D341Med (cell line): ENCODE measurements around the gene XIRP1.
A peak's percentile ranks its signal among the peaks of the same experiment; 100 is the strongest.
"Not testable (repeated sequence)": the region's sequence is repeated elsewhere in the genome, so short reads cannot be mapped to it uniquely, and the experiment has no call there.

Experiments used
- DNase-seq: peaks from one replicate; pipeline ENCODE4 v3.0.0; 2012; ENCODE audit warnings: low spot score

Gene XIRP1

DNA sequence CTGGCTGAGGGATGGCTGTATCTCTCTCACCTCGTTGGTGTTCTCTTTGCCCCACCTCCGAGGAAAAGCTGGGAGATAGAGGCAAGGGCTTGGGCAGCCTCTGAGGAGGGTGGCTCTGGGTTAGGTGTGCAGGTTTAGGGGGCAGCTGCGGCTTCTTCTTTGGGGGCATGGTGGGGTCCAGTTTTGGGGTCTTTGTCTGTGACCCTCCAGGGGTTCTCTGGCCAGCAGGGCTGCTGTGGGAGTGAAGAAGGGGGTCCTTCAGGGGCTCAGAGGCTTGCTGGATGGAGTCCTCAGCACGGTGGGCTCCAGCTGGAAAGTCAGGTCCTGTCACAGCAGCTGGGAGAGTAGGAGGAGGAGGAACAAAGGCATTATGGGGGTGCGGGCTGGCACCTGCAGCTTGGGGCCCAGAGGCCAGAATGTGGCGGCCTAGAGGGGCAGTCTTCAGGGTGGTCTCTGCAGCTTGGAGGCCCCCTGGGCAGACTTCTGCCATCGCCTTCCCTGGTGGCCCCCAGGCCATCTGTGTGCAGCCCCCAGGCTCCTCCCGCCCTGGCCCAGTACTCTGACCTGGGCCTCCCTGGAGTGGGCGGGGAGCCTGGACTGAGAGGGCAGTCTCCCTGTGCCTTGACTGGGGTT, 7.0 kb downstream of the XIRP1 start:
- DNase-seq = no peak

DNA sequence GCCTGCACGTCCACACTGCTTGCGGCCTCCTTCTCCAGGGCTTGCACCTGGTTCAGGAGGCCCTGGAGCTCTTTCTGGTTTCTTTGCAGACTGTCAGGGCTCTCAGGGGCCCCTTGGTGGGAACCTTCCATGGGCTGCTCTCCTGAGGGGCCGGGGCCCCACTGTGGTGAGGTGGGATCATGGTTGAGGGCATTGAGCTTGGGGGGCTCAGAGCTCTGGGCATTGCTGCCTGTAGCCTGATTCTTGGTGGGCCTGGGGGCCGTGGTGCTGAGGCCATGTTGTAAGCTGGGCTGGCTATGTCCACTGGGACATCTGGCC, 7.5 kb downstream of the XIRP1 start:
- no peak for DNase-seq

DNA sequence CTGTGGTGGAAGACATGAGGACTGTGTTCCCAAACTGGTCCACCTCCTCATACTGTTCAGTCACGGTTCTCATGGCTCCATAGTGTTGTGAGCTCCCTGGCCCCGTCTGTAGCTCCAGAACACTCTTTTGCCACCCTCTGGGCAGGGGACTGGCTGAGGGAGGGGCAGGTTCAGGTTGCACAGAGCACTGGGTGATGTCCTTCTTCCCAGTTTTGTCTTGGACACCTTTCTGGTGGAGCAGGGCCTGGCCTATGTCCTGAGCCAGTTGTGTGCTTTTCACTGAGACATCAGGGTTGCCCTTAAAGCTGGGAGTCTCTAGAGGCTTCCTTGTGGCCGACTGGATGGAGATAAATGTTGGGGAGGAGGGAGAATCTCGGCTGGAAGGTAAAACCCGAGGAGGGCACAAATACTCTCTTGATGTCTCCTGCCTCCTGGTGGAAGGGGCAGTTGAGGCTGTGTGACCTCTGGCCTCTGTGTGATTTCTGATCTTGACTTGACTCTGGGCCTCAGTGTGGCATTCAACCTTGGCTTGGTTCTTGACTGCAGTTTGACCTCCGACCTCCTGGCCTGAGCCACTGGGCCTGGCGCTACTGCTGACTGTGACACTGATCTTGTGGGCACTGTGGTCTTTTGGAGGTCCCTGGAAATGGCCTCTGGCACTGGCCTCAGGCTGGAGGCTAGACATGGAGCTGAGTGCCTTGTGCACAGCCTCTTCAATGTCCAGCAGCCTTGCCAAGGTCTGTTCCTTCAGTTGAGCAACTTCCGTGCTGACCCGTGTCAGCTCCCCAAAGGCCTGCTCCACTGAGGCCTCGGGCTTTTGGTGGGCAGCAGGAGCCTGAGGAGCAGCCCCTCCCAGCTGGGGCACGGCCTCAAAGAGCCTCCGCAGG, 8.1 kb downstream of the XIRP1 start:
- no peak for DNase-seq

DNA sequence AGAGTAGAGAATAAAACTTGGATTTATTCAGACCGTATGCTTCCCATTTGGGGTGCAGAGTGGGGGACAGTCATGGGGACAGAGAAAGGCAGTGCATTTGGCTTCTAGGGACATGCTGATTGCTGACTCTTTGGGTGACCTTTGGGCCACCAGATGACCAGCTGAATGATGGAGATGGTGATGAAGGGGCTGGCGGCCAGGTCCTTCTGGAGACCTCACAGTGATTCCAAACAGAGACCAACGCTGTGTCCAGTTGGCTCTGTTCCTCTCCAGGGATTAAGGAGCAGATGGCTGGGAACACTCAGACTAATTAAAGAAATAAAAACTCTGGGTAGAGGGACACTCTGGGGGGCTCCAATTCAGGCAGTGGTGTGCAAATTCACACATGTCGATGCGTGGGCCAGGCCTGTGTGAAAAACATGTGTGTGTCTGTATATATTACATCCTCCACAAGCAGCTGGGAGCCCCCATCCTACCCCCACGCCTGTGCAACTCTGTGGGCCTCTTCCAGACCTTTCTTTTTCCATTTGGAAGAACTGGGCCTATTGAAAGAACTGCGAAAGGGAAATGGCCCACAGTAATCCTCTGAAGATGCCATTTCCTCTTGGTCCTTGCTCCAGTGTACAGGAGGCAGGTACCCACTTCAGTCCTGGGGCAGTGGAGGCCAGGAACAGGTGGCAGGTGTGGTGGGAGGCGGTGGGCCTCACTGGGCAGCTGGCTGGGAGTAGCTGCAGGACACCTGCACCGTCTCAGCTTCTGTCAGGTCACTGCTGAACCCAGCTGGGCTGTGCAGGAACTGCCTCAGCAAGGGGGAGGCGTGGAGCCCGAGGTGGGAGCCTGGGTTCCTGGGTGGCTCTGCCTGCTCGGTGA, 8.9 kb downstream of the XIRP1 start:
- no peak for DNase-seq

DNA sequence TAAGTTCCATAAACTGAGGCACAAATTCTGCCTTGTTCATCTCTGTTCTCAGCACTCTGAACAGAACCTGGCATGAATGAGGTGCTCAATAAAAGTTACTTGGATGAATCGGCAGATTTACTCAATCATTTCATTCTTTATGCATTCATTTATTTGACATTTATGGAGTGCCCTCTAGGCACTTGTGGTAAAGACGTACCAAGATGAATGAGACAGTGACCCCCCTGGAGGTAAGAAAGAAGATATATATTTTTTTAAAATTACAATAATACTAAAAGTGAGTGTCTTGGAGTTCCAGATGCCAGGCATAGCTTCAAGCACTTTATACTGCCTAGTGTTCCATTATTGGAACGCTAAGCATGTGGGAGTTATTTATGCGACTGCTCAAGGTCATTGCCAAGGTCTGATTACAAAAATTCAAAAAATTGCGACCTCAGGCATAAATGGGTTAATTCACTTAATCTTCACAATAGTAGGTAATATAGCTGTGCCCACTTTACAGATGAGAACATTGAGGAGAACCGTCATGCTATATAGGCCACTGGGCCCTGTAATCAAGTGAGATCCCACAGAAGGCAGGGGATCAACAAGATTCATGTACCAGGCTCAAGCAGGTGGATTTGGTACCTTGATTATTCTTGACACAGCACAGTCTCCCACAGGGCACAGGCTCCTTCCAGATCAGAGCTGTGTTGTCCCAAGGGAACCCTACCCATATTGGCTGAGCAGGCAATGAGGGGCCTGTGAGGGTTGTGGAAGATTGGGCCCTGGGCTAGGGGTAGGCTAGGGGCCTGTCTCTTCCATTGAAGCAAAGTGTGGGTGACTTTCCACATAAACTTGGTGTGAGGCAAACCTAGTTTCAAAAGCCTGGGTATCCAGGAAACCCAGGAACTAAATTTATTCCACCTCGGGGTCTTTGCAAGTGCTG, 10.7 kb downstream of the XIRP1 start:
- no peak for DNase-seq

DNA sequence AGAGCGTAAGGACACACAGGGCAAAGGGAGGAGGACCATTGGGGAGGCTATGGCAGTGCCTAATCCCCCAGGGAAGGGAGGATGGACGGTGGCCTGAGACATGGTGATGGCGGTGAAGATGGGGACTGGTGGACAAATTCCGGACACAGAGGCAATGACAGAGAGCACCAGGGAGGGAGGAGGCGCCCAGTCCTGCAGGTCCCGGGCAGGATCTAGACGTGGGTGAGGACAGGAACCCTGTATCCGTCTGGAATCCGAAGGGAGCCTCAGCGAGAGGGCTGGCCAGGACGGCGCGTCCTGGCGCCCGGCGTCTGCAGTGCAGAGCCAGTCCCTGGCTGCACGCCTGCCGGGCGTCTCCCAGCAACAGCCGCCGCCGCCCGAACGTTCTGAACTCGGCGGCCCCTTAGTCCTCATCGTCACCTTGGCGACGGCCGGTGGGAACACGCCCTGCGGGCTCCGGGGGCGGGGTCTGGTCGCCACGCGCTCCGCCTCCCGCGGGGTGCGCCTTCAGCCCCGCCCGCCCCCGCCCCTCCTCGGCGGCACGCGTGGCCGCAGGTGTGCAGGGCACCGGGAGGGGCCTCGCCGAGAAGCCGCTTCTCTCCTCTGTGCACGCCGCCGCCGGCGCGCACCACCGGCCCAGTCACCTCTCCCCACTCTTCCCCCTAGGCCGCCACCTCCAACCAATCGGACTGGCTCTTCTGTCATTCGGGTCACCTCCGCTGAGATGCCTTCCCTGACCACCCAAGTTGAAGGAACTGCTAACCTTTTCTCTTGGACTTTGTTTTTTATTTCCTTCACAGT, 11.6 kb downstream of the XIRP1 start:
- DNase-seq = peak; percentile 93

DNA sequence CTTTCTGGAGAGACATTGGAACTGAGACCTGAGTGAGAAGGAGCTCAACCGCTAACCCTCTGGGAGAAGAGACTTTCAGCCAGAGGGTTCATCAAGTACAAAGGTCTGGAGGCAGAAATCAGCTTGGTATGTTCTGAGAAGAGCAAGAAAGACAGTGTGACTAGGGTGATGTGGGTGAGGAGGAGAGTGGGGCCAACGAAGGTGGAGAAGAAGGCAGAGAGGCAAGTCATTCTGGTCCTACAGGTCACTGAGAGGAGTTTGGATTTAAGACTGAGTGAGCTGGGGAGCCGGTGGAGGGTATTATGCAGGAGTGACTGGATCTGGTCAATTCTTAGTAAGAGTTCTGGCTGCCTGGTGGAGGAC, 12.2 kb downstream of the XIRP1 start:
- DNase-seq = no peak

DNA sequence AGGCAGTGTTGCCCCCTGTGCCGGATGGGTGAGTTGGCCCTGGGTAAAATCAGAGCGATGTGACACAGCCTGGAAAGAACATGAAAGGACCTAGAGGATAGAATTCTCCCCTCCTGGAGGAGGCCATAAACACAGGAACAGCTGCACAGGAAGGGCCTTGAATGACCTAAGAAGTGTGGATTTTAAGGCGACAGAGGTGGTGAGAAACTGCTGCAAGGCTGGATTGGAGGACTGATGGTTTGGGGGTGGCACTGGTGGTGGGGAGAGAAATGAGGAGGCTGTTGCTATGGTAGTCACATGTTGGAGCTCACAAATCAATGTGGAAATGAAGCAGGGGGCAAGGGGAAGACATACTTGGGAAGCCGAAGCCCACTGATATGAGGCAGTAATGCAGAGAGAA, 13.8 kb downstream of the XIRP1 start:
- no peak for DNase-seq

DNA sequence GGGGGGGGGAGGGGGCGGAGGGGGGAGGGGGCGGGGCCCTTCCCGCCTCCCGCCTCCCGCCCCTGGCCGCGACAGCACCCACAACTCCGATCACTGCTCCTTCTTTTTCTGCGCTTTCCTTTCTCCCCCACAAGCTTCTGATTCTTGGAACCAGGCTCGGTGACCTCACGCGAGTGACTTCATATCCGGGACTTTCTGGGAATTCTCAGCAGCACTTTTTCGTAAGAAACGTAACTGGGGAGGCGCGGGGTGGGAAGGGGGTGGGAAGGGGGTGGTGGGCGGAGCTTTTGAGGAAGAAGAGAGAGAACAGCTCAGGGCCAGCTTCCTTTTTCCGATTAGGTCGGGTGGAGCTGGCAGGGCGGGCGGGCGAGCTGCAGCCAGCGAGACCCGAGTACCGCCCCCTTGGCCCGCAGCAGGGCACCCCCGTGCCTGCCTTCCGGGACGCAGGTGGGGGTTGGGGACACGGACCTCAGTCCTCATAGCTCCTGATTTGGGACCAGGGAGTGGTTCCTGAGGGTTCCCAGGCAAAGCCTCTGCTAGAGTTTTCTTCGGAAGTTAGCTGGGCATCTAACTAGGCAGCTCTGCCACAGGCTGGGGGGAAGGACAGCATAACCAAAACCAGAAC, 14.6 kb downstream of the XIRP1 start:
- no peak for DNase-seq

DNA sequence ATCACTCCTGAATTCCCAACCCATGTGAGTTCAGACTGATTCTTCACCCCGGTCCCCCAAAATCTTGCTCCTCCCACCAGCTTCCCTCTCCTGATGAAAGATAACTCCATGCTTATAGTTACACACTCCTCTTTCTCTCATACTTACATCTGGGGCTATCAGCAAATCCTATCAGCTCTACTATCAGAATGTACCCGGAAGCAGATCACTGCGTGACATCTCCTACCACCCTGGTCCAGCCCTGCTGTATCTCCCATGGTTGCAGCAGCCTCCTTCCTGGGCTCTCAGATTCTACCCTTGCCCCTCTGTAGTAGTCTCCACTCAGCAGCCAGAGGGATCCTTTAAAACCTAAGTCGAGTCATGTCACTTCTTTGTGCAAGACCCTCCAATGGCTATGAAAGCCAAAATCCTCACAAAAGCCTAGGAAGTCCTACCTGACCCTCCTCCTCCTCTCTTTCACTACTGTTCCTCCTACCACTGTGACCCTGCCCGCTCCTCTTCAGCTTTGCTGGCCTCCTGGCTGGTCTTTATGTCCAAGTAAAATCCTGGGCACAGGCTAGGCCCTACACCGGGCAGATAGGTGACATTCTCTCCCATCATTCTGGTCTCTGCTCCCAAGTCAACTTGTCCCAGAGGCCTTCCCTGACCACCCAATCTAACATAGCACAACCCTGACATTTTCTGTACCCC, 16.2 kb downstream of the XIRP1 start:
- no peak for DNase-seq

DNA sequence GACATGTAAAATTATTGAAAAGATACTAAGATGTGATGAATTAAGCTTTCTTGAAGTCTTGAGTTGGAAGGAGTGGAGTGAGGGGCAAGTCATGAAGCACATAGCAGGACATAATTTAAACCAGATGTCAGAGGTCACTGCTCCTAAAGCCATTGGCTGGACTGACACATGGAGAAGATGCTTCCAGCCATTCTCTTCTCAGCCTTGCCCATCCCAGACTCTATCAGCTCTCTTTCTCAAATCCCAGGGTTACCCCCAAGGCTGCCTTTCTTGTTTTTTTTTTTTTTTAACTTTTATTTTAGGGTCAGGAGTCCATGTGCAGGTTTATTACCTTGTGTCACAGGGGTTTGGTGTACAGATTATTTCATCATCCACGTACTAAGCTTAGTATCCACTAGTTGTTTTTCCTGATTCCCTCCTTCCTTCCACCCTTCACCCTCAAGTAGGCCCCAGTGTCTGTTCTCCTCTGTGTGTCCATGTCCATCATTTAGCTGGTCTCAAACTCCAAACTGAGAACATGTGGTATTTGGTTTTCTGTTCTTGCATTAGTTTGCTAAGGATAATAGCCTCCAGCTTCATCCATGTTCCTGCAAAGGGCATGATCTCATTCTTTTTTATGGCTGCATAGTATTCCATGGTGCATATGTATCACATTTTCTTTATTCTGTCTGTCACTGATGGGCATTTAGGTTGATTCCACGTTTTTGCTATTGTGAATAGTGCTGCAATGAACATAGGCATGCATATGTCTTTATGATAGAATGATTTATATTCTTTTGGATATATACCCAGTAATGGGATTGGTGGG, 18.9 kb downstream of the XIRP1 start:
- no peak for DNase-seq

DNA sequence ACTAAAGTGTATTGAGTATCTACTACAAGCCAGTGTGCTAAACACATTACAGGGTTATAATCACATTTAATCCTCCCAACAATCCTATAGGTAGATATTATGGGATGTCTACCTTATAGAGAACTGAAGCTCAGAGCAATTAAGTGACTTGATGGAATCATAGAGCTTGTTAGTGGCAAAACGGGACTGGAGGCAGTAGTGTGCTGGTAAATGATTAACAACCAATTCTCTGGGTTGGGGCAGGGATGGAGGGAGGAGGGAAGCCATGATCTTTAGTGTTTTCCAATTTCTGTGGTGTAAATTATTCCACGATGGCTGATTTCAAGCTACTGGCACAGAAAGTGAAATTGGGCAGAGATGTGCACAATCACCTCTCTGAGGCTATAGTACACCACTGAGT, 20.5 kb downstream of the XIRP1 start:
- DNase-seq = no peak

DNA sequence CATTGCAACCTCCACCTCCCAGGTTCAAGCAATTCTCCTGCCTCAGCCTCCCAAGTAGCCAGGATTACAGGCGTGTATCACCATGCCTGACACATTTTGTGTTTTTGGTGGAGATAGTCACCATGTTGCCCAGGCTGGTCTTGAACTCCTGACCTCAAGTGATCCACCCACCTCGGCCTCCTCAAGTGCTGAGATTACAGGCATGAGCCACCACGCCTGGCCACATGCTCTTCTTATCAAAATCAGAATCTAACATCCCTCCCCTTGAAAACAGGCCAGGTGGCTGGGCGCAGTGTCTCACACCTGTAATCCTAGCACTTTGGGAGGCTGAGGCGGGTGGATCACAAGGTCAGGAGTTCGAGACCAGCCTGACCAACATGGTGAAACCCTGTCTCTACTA, 21.5 kb downstream of the XIRP1 start:
- not testable (repeated sequence) for DNase-seq

DNA sequence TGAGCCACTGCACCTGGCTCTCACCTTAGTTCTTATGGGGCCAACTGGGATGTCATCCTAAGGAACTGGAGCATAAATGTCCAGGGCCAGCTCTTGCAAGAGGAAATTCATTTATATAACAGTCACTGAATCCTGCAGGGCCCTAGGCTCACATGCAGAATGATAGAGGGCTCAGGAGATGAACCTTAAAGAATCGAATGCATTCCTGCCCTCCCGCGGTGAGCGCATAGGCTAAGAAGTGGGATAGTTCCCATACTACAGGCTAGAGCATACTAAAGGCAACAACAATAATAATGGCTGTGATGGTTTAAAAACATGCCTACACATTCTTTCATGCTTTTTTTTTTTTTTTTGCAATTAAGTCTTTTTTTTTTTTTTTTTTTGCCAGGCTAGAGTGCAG, 21.9 kb downstream of the XIRP1 start:
- DNase-seq = no peak

DNA sequence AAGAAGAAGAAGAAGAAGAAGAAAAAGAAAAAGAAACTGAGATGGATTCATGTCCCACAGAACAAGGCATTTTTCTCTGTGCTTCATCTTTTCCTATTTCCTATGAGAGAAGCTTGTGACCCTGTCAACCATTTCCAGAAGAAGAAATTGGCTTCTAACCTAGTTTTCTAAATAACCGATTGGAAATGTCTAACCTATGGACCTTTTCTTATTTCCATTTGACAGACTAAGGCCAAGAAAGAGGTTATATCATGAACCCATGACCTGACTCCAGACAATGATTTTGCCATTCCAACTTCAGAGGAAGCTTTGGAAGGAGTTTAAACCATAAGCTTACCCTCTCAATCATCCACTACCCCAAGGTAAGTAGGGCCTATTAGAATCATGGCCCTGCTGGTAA, 22.7 kb downstream of the XIRP1 start:
- DNase-seq = no peak

DNA sequence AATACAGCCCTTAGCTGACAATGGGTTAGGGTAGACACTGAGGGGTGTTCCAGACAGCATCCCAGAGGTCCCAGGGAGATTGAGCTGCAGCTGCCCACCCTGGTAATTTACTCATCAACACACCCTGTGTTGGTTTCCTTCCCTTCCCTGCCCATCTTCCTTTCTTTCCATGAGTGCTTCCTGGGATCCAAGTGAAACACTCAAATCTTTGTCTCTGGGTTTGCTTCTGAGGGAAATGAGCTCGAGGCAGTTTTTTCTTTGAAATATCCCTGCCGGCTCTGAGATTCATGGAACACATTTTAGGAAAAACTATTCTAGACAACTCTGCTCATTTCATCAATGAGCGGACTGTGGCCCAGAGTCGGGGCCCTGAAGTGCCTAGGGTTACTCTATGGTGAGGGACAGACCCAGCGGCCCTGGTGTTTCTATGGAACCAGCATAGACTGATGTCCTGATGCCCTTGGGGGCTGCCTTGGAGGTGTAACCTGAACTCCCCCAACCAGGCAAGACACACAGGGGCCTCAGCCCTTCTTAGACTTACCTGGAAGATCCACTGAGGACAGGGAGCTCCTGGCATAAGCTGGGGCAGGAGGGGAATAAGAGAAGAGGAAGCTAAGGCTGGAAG, 24.1 kb downstream of the XIRP1 start:
- no peak for DNase-seq

DNA sequence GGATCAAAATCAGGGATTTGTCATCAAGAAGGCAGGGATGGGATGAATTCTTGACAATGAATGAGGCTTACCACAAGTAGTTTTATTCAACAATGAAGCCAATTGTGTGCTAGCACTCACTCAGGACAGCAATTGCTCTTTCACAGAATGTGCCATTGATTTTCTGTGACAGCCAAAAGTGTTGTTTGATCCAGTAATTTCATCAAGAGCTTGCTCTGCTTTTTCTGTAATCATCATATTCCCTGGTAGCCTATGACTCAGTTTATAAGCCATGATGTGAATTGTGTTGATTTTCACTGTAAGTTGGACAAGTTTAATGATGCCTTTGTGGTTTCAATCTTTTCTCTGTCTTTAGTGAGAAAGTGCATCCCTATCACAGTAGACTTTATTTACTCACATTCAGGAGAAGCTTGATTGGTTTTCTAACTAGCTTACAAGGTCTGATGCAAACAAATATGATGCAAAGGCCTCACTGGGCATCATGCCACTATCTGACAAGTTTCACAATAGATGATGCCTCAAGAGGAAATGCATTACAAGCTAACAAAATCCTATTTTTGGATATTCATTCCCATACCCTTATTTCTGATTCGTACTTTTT, 25.4 kb downstream of the XIRP1 start:
- DNase-seq = no peak

DNA sequence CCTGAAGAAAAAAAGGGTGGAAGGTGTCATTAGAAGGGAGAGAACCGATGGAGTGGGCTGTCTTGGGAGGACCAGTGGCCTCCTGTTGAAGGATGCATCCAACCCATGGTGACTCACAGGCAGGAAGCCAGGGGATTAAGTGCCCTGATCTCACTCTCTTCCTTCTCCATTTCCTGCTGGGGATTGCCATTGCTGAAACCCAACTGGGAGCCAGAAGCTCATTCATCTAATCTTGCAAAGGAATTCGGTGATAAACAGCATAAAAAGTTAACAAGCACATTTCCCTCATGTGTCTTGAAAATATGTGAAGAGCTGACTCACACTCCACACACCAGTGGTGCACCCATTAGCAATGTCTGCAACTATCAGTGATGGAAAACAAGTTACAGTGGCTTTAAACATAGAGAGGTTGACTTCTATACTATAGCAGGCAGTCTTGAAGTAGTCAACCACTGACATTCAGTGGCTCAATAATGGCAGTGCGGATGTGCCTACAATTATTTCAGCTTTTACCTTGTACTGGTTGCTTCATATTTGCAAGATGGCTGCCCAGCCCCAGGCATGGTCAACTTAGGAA, 26.2 kb downstream of the XIRP1 start:
- no peak for DNase-seq
